Measurements from ENCODE around the gene PITX2. TPM values are rescaled to one million over a fixed set of nuclear protein-coding genes. Genes with fewer than 3 reads are reported as not detected.

PITX2 gene
- total RNA-seq, 1 donor from 2014 or later, result 1.3 TPM

- DNase-seq, result no peak
- no peak overlapping the region for H3K27ac Mint-ChIP-seq (ENCODE audit: unreplicated experiment)
Observed at GRCh38 chr4:110597582-110597981, 25.3 kb downstream of the PITX2 start.

GRCh38 chr4:110596431-110596830, 26.4 kb downstream of the PITX2 start:
- no peak for DNase-seq
- TF ChIP-seq CTCF (IDR thresholded peaks at IDR 0.05; ENCODE audit: partially characterized antibody, unreplicated experiment), result no peak
- no peaks in the 10 kb centered on the region for H3K4me1 Mint-ChIP-seq (ENCODE audit: low read depth, unreplicated experiment)
- no peaks in the 10 kb centered on the region for H3K27me3 Mint-ChIP-seq (ENCODE audit: unreplicated experiment)
- no peak overlapping the region for H3K27ac Mint-ChIP-seq (ENCODE audit: unreplicated experiment)
- no peaks in the 10 kb centered on the region for H3K36me3 Mint-ChIP-seq (ENCODE audit: unreplicated experiment)
- no peak overlapping the region for H3K4me3 Mint-ChIP-seq (ENCODE audit: unreplicated experiment)
- no peaks in the 10 kb centered on the region for H3K9me3 Mint-ChIP-seq (ENCODE audit: unreplicated experiment)

More at GRCh38 chr4:110597582-110597981, 25.3 kb downstream of the PITX2 start:
- Mint-ChIP-seq H3K36me3 (ENCODE audit: unreplicated experiment) (no peaks in the 10 kb centered on the region), H3K27me3 (ENCODE audit: unreplicated experiment) (no peaks in the 10 kb centered on the region), H3K4me1 (ENCODE audit: low read depth, unreplicated experiment) (no peaks in the 10 kb centered on the region), H3K4me3 (ENCODE audit: unreplicated experiment) (no peak overlapping the region), H3K9me3 (ENCODE audit: unreplicated experiment) (no peaks in the 10 kb centered on the region)
- no peak for TF ChIP-seq CTCF (IDR thresholded peaks at IDR 0.05; ENCODE audit: partially characterized antibody, unreplicated experiment)

- Mint-ChIP-seq H3K27me3 (ENCODE audit: unreplicated experiment) (no peaks in the 10 kb centered on the region), H3K36me3 (ENCODE audit: unreplicated experiment) (no peaks in the 10 kb centered on the region), H3K27ac (ENCODE audit: unreplicated experiment) (no peak overlapping the region), H3K4me1 (ENCODE audit: low read depth, unreplicated experiment) (no peaks in the 10 kb centered on the region), H3K9me3 (ENCODE audit: unreplicated experiment) (no peaks in the 10 kb centered on the region), H3K4me3 (ENCODE audit: unreplicated experiment) (no peak overlapping the region)
- DNase-seq, result no peak
- no peak for TF ChIP-seq CTCF (IDR thresholded peaks at IDR 0.05; ENCODE audit: partially characterized antibody, unreplicated experiment)
Observed at GRCh38 chr4:110595583-110595982, 27.3 kb downstream of the PITX2 start.

GRCh38 chr4:110589297-110589696, 33.6 kb downstream of the PITX2 start:
- no peak for TF ChIP-seq CTCF (IDR thresholded peaks at IDR 0.05; ENCODE audit: partially characterized antibody, unreplicated experiment)
- no peak overlapping the region for H3K4me3 Mint-ChIP-seq (ENCODE audit: unreplicated experiment)
- no peaks in the 10 kb centered on the region for H3K27me3 Mint-ChIP-seq (ENCODE audit: unreplicated experiment)
- H3K9me3 Mint-ChIP-seq (ENCODE audit: unreplicated experiment), result peaks cover 2% of the 10 kb centered on the region
- H3K27ac Mint-ChIP-seq (ENCODE audit: unreplicated experiment), result no peak overlapping the region
- DNase-seq, result no peak
- no peaks in the 10 kb centered on the region for H3K36me3 Mint-ChIP-seq (ENCODE audit: unreplicated experiment)
- no peaks in the 10 kb centered on the region for H3K4me1 Mint-ChIP-seq (ENCODE audit: low read depth, unreplicated experiment)

- no peak for TF ChIP-seq CTCF (IDR thresholded peaks at IDR 0.05; ENCODE audit: partially characterized antibody, unreplicated experiment)
- Mint-ChIP-seq H3K9me3 (ENCODE audit: unreplicated experiment) (peaks cover 2% of the 10 kb centered on the region), H3K36me3 (ENCODE audit: unreplicated experiment) (no peaks in the 10 kb centered on the region), H3K27ac (ENCODE audit: unreplicated experiment) (no peak overlapping the region), H3K4me1 (ENCODE audit: low read depth, unreplicated experiment) (no peaks in the 10 kb centered on the region), H3K27me3 (ENCODE audit: unreplicated experiment) (no peaks in the 10 kb centered on the region), H3K4me3 (ENCODE audit: unreplicated experiment) (no peak overlapping the region)
- no peak for DNase-seq
Observed at GRCh38 chr4:110587666-110588285, 35.1 kb downstream of the PITX2 start.
